ENCODE results near the gene PAMR1. TPM values are rescaled to one million over a fixed set of nuclear protein-coding genes. Genes with fewer than 3 reads are reported as not detected.

PAMR1 gene
- total and polyA plus RNA-seq, 5 experiments from 2014 or later, result not detected

DNA sequence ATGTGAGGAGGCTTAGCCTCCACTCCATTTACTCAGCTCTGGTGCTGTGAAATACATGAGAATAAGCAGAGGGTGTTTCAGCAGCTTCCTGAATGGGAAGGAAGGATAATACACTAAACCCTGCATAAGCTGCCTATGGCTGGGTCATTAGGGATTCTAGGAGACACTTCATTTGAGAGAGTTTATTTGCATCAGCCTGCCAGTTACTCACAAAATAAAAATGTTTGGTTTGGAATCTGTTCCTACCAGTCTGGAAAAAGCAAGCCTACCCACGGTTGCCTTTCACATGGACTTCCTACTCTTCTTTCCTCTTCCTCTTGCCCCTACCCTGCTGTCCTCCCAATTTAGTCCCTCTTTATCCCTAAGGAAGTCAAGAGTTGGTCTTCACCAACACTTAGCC is 126.5 kb downstream of the PAMR1 start:
- H3K4me3 Mint-ChIP-seq, result no peak overlapping the region
- ATAC-seq, result no peak
- H3K27me3 Mint-ChIP-seq, result peaks cover 8 to 18% (median 12%) of the 10 kb centered on the region in 5 donors
- H3K36me3 Mint-ChIP-seq, result peaks cover 0 to 7% (median 0%) of the 10 kb centered on the region in 3 donors
- POLR2A ChIA-PET, result no interaction called here
- peaks cover 0 to 1% (median 0%) of the 10 kb centered on the region in 4 donors for H3K4me1 Mint-ChIP-seq
- DNase-seq, result no peak
- H3K27ac Mint-ChIP-seq, result no peak overlapping the region
- H3K9me3 Mint-ChIP-seq, result peaks cover 0 to 3% (median 0%) of the 10 kb centered on the region in 9 donors

DNA sequence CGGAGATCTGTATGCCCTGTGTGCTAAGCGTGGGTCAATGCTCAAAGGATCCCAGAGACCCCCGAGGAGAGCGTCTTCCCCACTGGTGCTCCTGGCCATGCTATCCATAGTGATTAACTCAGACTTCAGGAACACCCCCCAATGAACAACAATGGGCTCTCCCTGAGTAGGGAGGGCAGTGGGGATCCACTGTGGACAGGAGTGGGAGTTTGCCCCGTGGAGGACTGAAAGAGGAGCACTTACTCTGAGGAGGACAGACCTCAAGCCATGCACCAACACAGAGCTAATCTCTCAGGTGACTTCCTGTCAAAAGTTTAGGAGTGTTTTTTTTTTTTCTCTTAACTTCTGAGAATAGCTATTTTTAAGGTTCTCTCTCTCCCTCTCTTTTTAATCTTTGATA is 130.5 kb downstream of the PAMR1 start:
- Mint-ChIP-seq H3K27ac (peak overlapping the region in 1 of 10 donors; percentile 47), H3K9me3 (peaks cover 0 to 3% (median 0%) of the 10 kb centered on the region in 9 donors), H3K4me3 (no peak overlapping the region), H3K27me3 (peaks cover 8 to 18% (median 12%) of the 10 kb centered on the region in 5 donors), H3K4me1 (peaks cover 3 to 22% (median 12%) of the 10 kb centered on the region in 4 donors), H3K36me3 (peaks cover 0 to 7% (median 0%) of the 10 kb centered on the region in 3 donors)
- DNase-seq (no peak), ATAC-seq (no peak)
- POLR2A ChIA-PET, result no interaction called here

DNA sequence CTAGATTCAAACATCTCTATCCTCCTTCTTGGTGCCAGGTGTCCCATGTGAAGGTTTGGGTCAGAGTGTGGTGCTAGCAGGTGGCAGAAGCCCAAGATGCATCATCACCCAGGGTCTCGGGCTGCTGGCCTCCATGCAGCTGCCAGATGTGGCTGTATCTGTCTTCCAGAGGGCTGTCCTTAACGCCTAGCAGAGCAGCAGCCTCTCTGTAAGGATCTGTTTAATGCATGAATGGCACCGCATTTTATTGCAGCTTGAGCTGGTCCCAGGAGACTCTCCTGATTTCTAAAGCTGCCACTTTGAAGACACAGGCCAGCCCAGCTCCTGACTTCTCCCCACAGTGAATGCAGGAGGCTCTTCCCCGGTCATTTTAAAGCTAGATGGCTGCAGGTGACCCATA is 132.3 kb downstream of the PAMR1 start:
- Mint-ChIP-seq H3K36me3 (peaks cover 0 to 4% (median 0%) of the 10 kb centered on the region in 3 donors), H3K27me3 (peaks cover under 1 to 4% (median 4%) of the 10 kb centered on the region in 5 donors), H3K4me3 (no peak overlapping the region), H3K9me3 (peaks cover 0 to 3% (median 0%) of the 10 kb centered on the region in 9 donors), H3K4me1 (peaks cover 3 to 22% (median 12%) of the 10 kb centered on the region in 4 donors), H3K27ac (no peak overlapping the region)
- POLR2A ChIA-PET, result no interaction called here
- no peak for ATAC-seq
- no peak for DNase-seq

DNA sequence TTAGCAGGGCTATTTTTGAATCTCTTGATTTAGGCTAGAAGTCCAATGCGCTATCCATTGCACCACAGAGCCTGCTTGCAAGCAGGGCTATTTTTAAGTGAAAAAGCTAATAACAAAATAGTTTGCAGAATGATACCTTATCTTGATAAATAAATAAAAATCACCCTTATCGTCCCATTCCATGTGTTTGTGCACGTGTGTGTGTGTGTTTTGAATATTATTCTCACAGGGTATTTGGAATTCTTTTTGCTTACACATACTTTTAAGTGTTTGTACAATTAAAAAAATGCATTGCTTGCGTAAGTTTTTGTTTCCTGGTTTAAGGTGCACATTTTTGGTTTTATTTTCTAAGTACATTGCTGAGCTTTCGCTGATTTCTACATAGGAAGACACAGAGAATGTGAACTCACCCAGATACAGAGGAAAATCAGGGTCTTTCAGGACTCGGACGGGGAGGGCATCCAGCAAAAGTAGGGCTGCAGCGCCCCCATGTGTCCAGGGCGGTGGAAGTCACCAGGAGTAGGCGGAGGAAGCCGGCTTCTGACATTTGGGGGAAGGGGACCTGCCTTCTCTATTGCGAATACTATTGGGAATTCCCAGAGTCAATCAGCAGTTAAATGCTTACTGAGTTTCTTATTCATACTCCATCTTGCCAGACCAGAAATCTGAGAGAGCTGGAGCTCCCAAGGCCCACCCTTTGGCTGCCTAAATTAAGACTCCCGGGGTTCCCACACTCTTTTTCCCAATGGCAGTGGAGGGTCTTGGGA is 133.3 kb downstream of the PAMR1 start:
- H3K36me3 Mint-ChIP-seq, result no peaks in the 10 kb centered on the region
- peak overlapping the region in 4 of 10 donors; percentile 9 to 56 (median 38) for H3K4me3 Mint-ChIP-seq
- H3K27ac Mint-ChIP-seq, result peak overlapping the region in 5 of 10 donors; percentile 11 to 63 (median 47)
- POLR2A ChIA-PET, result interaction anchor here (1.2 kb wide), 1 partner anchor 253 kb away, joined by 3 read pairs; no protein-coding TSS in a partner anchor
- H3K4me1 Mint-ChIP-seq, result peaks cover 3 to 22% (median 12%) of the 10 kb centered on the region in 4 donors
- no peaks in the 10 kb centered on the region for H3K27me3 Mint-ChIP-seq
- DNase-seq (peak; percentile 67 to 90 (median 82)), ATAC-seq (peak; percentile 89 to 97)
- H3K9me3 Mint-ChIP-seq, result no peaks in the 10 kb centered on the region

DNA sequence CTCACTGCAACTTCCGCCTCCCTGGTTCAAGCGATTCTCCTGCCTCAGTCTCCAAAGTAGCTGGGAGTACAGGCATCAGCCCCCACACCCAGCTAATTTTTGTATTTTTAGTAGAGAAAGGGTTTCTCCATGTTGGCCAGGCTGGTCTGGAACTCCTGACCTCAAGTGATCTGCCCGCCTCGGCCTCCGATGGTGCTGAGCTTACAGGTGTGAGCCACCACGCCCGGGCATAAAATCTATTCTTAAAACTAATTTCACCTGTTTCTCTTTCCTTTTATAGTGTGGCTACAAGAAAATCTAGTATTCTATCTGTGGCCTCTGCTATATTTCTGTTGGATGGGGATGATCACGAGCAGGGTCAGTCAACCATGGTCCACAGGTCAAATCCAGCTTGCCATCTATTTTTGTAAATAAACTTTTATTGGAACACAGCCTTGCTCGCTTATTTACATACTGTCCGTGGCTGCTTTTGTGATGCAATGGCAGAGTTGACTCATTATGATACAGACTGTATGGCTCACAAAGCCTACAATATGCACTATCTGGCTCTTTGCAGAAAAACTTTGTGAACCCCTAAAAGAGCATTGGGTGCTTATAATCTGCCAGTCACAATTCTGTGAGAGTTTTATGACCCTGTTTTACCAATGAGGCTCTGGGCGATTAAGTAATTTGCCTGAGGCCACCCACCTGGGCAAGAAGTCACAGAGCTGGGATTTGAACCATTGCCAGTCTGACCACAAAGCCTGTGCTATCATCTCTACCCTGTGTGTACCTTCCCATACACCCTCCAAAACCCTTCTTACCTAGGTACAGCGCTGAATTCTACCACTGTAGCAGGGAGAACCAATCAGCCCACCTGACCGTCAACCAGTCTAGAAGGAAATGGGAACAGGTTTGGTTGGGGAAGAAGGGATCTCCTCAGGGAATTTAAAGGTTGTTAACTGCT is 134.4 kb downstream of the PAMR1 start:
- POLR2A ChIA-PET, result interaction anchor here (0.7 to 1.2 kb wide), 2 partner anchors 52 to 252 kb away, joined by 3 to 4 read pairs; no protein-coding TSS in a partner anchor
- Mint-ChIP-seq H3K36me3 (peaks cover 0 to 2% (median 0%) of the 10 kb centered on the region in 3 donors), H3K27me3 (no peaks in the 10 kb centered on the region), H3K4me1 (peaks cover 3 to 22% (median 12%) of the 10 kb centered on the region in 4 donors), H3K4me3 (no peak overlapping the region), H3K9me3 (no peaks in the 10 kb centered on the region), H3K27ac (peak overlapping the region in 2 of 10 donors; percentile 41 to 56)
- DNase-seq, result no peak
- ATAC-seq, result no peak

DNA sequence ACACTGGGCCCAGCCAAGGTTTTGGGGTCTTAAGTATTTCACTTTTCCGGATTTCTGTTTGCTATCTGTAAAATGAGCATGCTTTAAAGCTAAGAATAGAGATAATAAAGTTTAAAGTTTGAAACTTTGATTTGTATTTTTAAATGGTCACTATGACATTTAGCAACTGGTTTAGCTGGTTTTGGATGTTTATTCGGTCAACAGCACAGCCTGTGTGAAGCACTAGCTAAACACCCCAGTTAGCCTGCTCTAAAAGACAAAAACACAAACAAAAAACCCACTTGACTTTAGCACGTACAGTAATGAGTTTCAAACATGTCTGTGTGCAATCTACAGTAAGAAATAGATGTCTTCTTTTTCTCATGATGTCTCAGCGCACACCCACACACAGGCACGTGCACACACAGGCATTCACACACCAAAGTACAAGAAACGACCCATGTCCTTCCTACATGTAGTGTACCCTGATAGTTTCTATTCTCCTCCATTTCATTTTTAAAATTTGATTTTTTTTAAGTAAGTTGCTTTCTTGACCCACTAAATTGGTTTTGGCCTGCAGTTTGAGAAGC is 135.4 kb downstream of the PAMR1 start:
- Mint-ChIP-seq H3K27ac (peak overlapping the region in 3 of 10 donors; percentile 19 to 57 (median 39)), H3K27me3 (no peaks in the 10 kb centered on the region), H3K4me3 (no peak overlapping the region), H3K9me3 (no peaks in the 10 kb centered on the region), H3K36me3 (peaks cover 0 to 2% (median 0%) of the 10 kb centered on the region in 3 donors), H3K4me1 (peaks cover 3 to 22% (median 12%) of the 10 kb centered on the region in 4 donors)
- DNase-seq, result no peak
- no peak for ATAC-seq
- POLR2A ChIA-PET, result no interaction called here

DNA sequence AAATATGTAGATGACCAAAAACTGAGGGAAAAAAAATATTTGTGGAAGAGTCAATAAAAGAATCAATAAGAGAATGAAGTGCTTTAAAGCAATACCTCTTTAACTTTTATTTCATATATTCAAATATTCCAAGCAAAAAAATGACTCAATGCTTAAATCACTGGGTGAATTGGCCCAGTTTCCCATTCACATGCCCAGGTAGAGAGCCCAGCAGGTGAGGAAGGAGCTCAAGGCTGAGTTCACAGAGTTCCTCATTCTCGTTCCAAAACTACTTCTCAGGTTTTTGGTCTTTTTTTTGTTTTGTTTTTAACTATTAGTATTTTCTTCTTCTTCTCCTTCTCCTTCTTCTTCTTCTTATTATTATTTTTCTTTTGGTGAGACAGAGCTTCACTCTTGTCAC is 136.3 kb downstream of the PAMR1 start:
- DNase-seq (no peak), ATAC-seq (no peak)
- Mint-ChIP-seq H3K9me3 (no peaks in the 10 kb centered on the region), H3K4me1 (peaks cover 3 to 22% (median 12%) of the 10 kb centered on the region in 4 donors), H3K36me3 (peaks cover 0 to 2% (median 0%) of the 10 kb centered on the region in 3 donors), H3K4me3 (no peak overlapping the region), H3K27ac (peak overlapping the region in 4 of 10 donors; percentile 11 to 27 (median 22)), H3K27me3 (no peaks in the 10 kb centered on the region)
- POLR2A ChIA-PET, result no interaction called here

DNA sequence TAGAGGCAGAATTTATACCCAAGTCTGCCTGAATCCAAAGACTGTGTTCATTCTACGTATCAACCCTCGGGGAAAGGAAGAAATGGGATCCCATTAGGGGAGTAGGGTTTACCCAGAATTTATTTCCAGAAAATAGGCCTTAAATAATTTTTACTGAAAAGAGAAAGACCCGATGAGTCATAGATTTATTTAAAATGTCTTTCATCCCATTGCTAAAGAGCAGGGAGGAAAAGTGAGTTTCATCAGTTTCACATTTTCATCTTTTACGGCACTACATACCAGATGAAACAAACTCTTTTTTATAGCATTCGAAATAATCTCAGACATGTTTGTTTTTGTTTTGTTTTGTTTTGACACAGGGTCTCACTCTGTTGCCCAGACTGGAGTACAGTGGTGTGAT is 137.4 kb downstream of the PAMR1 start:
- no peak overlapping the region for H3K4me3 Mint-ChIP-seq
- H3K27me3 Mint-ChIP-seq, result no peaks in the 10 kb centered on the region
- H3K36me3 Mint-ChIP-seq, result peaks cover 0 to 2% (median 0%) of the 10 kb centered on the region in 3 donors
- H3K9me3 Mint-ChIP-seq, result no peaks in the 10 kb centered on the region
- no peak overlapping the region for H3K27ac Mint-ChIP-seq
- ATAC-seq (no peak), DNase-seq (no peak)
- H3K4me1 Mint-ChIP-seq, result peaks cover 3 to 22% (median 12%) of the 10 kb centered on the region in 4 donors
- POLR2A ChIA-PET, result no interaction called here

DNA sequence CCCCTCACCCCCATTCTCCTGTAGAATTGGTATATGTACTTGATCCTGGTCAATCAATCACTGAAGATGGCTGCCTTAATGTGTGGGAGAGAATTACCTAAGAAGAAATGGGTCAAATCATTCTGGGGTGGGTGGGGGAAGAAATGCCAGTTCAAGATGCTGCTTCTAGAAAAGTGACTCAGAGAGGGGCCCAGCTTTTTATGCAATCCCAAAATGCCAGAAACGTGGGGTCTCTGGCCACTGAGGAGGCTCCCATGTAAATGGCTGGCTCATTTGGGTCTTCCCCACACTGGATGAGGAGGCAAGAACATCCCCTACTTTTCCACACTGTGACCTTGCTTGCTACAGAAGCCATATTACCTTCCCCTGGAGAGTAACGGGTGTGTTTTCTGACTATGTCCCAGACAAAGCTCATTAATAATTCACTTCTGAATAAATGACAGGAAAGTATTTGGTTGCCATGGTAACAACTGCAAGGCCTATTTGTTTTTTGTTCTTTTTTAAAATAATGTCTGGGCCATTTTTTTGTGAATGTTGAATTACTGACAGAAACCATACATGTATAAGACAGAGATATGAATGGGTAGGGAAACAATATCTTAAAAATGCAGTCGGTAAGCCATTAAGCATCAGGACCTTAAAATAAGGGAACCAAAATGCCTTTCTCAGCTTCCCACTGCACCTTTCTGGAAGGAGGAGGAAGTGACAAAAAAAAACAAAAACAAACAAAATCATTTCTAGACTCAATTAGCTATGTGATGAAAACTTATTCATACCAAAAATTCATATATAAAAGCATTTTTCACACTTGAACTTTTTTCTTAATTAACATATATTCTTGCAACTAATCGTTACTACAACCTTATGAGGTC is 138.1 kb downstream of the PAMR1 start:
- ATAC-seq (no peak), DNase-seq (no peak)
- Mint-ChIP-seq H3K27me3 (no peaks in the 10 kb centered on the region), H3K4me3 (no peak overlapping the region), H3K27ac (peak overlapping the region in 1 of 10 donors; percentile 18), H3K4me1 (peaks cover 3 to 21% (median 12%) of the 10 kb centered on the region in 4 donors), H3K9me3 (no peaks in the 10 kb centered on the region), H3K36me3 (peaks cover 0 to 2% (median 0%) of the 10 kb centered on the region in 3 donors)
- POLR2A ChIA-PET, result interaction anchor here (0.7 kb wide), 1 partner anchor 130 kb away, joined by 3 read pairs; no protein-coding TSS in a partner anchor

DNA sequence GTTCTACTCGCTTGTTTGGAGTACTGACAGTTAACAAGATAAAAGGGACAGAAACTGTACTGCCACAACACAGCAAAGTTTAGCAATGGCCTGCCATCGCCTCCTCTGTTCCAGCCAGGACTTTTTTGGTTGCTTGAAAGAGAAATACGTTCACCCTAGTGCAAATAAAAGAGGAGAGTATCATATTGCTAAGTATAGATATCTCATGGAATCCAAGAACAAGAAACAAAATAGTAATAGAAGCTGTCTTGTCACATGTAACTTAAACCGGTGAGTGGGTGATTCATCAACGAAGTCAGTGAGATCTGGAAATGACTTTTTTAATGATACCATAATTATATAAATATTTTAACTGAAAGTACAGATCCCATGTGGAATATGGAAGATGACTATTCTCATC is 141.5 kb downstream of the PAMR1 start:
- no peaks in the 10 kb centered on the region for H3K4me1 Mint-ChIP-seq
- POLR2A ChIA-PET, result no interaction called here
- ATAC-seq, result no peak
- no peaks in the 10 kb centered on the region for H3K27me3 Mint-ChIP-seq
- no peak for DNase-seq
- H3K27ac Mint-ChIP-seq, result peak overlapping the region in 1 of 10 donors; percentile 10
- peaks cover 0 to 2% (median 0%) of the 10 kb centered on the region in 3 donors for H3K36me3 Mint-ChIP-seq
- no peaks in the 10 kb centered on the region for H3K9me3 Mint-ChIP-seq
- H3K4me3 Mint-ChIP-seq, result no peak overlapping the region
